Endothelial cell of umbilical vein (primary cell): Measurements from ENCODE around the gene SLC6A6. TPM values are rescaled to one million over a fixed set of nuclear protein-coding genes. Genes with fewer than 3 reads are reported as not detected.

Experiments
- BruUV-seq: library from RNA; stranded (reverse); fragments of 400-500 nt; replicated peaks from 2 replicates; lab custom pipeline; 2021; lab: Mats Ljungman, UMichigan
- CTCF ChIA-PET: fragments of 300-600, 350-600 bp; sonication (Branson Sonifier 250); formaldehyde crosslinking; loops from one replicate; lab custom pipeline; 2021; ENCODE audit warnings: antibody characterized with exemption, inconsistent platforms; lab: Charles Lee
- POLR2A ChIA-PET: fragments of 300-600, 350-600 bp; sonication (Branson Sonifier 250); formaldehyde crosslinking; loops from one replicate; lab custom pipeline; 2021; ENCODE audit warnings: antibody characterized with exemption, inconsistent platforms; lab: Charles Lee
- DNase-seq: peaks from one replicate; pipeline ENCODE4 v3.0.0-alpha.2; 2011; ENCODE audit warnings: low read depth, low spot score
- FAIRE-seq: peaks from 2 replicates; lab custom pipeline; 2011; peaks lifted over from hg19 to GRCh38; lab: Jason Lieb, UNC
- H2AFZ ChIP-seq: 2 replicates; pipeline ENCODE4 v1.6.0; 2012; ENCODE audit warnings: low read depth, low read length, control low read depth, inconsistent platforms
- H3K27ac ChIP-seq: 2 replicates; pipeline ENCODE4 v1.5.1; 2011; ENCODE audit warnings: low read depth, mild to moderate bottlenecking, control low read depth, low read length, moderate library complexity; ENCODE audit not compliant: insufficient read depth
- H3K27me3 ChIP-seq, 2 experiments: 2 replicates each; pipeline versions ENCODE4 v1.6.0 to v1.6.1; 2011; ENCODE audit warnings: low read length in 2 of 2, mixed read lengths in 1 of 2; ENCODE audit not compliant: control insufficient read depth in 2 of 2, insufficient read depth in 2 of 2
- H3K36me3 ChIP-seq, 2 experiments: 2 replicates in 1 of 2; 3 replicates in 1 of 2; pipeline ENCODE4 v1.5.1; 2011; ENCODE audit warnings: low read length in 2 of 2, mild to moderate bottlenecking in 1 of 2, moderate library complexity in 1 of 2; ENCODE audit not compliant: control insufficient read depth in 2 of 2, insufficient read depth in 2 of 2; ENCODE audit errors: extremely low read depth in 1 of 2
- H3K4me1 ChIP-seq: 3 replicates; pipeline ENCODE4 v1.5.1; 2011; ENCODE audit warnings: mild to moderate bottlenecking, low read length; ENCODE audit not compliant: control insufficient read depth, insufficient read depth; ENCODE audit errors: extremely low read depth
- H3K4me2 ChIP-seq: 2 replicates; pipeline ENCODE4 v1.6.1; 2011; ENCODE audit warnings: low read length, control low read depth, mixed read lengths; ENCODE audit not compliant: insufficient read depth
- H3K4me3 ChIP-seq, 3 experiments: fragments of 200-600 bp in 1 of 3; sonication (generic), shearing (Covaris generic) in 1 of 3; replicated peaks in 1 of 3; 2 replicates each; pipeline ENCODE4 v1.5.1; 2011 to 2016; ENCODE audit warnings: control low read depth in 3 of 3, low read length in 3 of 3, mild to moderate bottlenecking in 2 of 3, inconsistent platforms in 1 of 3, low read depth in 1 of 3, moderate library complexity in 1 of 3; ENCODE audit not compliant: insufficient read depth in 1 of 3
- H3K79me2 ChIP-seq: 2 replicates; pipeline ENCODE4 v1.6.0; 2012; ENCODE audit warnings: low read length, inconsistent platforms; ENCODE audit not compliant: control insufficient read depth, insufficient read depth
- H3K9ac ChIP-seq: replicated peaks from 2 replicates; pipeline ENCODE3; 2011; ENCODE audit warnings: low read length, control low read depth; ENCODE audit not compliant: insufficient read depth; ENCODE audit errors: extremely low read depth
- H3K9me1 ChIP-seq: replicated peaks from 3 replicates; pipeline ENCODE4 v1.6.0; 2011; ENCODE audit warnings: mild to moderate bottlenecking, low read length; ENCODE audit not compliant: control insufficient read depth, insufficient read depth; ENCODE audit errors: extremely low read depth
- H3K9me3 ChIP-seq: replicated peaks from 2 replicates; pipeline ENCODE4 v1.5.1; 2012; ENCODE audit warnings: low read length, inconsistent platforms; ENCODE audit not compliant: control insufficient read depth, insufficient read depth
- H4K20me1 ChIP-seq: replicated peaks from 2 replicates; pipeline ENCODE3; 2011; ENCODE audit warnings: mild to moderate bottlenecking, low read length; ENCODE audit not compliant: control insufficient read depth, insufficient read depth; ENCODE audit errors: extremely low read depth
- CTCF ChIP-seq, 2 donors: IDR thresholded peaks; 1 replicate in 1 of 2; 2 replicates in 1 of 2; pipeline ENCODE4 v1.5.1; 2011; ENCODE audit warnings: low read length in 2 of 2, mild to moderate bottlenecking in 2 of 2, moderate library complexity in 2 of 2, control low read depth in 1 of 2, inconsistent platforms in 1 of 2, low read depth in 1 of 2; ENCODE audit not compliant: insufficient read depth in 1 of 2; ENCODE audit errors: extremely low read depth in 1 of 2
- EZH2 ChIP-seq: IDR thresholded peaks from 2 replicates; pipeline ENCODE4 v1.6.1; 2012; ENCODE audit warnings: borderline replicate concordance, low read depth, mild to moderate bottlenecking, moderate library complexity, low read length, inconsistent platforms; ENCODE audit not compliant: severe bottlenecking
- FOS ChIP-seq: IDR thresholded peaks from 2 replicates; pipeline ENCODE4 v1.6.1; 2011; ENCODE audit warnings: mild to moderate bottlenecking, low read length, moderate library complexity, borderline replicate concordance; ENCODE audit not compliant: insufficient read depth
- GATA2 ChIP-seq: IDR thresholded peaks from 2 replicates; pipeline ENCODE4 v1.7.0; 2011; ENCODE audit warnings: low read depth, mild to moderate bottlenecking, moderate library complexity, mixed read lengths, low read length; ENCODE audit not compliant: insufficient read length, insufficient read depth
- JUN ChIP-seq: IDR thresholded peaks from 2 replicates; pipeline ENCODE4 v1.6.1; 2011; ENCODE audit warnings: borderline replicate concordance, low read depth; ENCODE audit not compliant: insufficient read length, insufficient read depth
- MAX ChIP-seq: IDR thresholded peaks from 2 replicates; pipeline ENCODE4 v1.6.1; 2011; ENCODE audit not compliant: insufficient read depth, insufficient read length
- MYC ChIP-seq: IDR thresholded peaks from one replicate; pipeline ENCODE4 v1.6.1; 2011; ENCODE audit warnings: mild to moderate bottlenecking, low read depth, low read length
- POLR2A ChIP-seq: IDR thresholded peaks from 2 replicates; pipeline ENCODE4 v1.6.1; 2012; ENCODE audit warnings: low read depth, mild to moderate bottlenecking, control low read depth, low read length
- POLR2AphosphoS5 ChIP-seq: IDR thresholded peaks from 2 replicates; pipeline ENCODE4 v1.6.1; 2012; ENCODE audit warnings: low read depth, mild to moderate bottlenecking, control low read depth, low read length, moderate library complexity; ENCODE audit not compliant: insufficient read depth
- dilution Hi-C: fragments of 300-500 bp; cut with MboI; formaldehyde crosslinking; loops from one replicate; pipeline ENCODE4 v1.15.0; 2019; ENCODE audit warnings: low sequenced_read_pairs; ENCODE audit not compliant: extremely low pct_ligation_motif_present
- intact Hi-C: fragments of 100-400 bp; cut with micrococcal nuclease; formaldehyde crosslinking; loops from one replicate; pipeline ENCODE4 v1.10.0; 2022
- polyA plus RNA-seq, 4 experiments: library from polyadenylated mRNA; depleted of rRNA in 3 of 4; stranded (reverse) in 3 of 4; unstranded in 1 of 4; fragments of >200 nt; gene quantifications; 2 replicates each; pipeline versions ENCODE4 v1.2.1 to v1.2.3, GENCODE V29; 2011 to 2012; ENCODE audit warnings: missing spikeins in 1 of 4
- total RNA-seq: library from RNA; stranded (reverse); gene quantifications from 2 replicates; pipeline ENCODE4 v1.2.3, GENCODE V29; 2021

The SLC6A6 gene
- total and polyA plus RNA-seq, 2 donors (not counting 3 experiments of a cell fraction or from before 2014, with no cell fraction given): 25.7 to 38.0 TPM

- intact Hi-C loops (no loop called here), dilution Hi-C loops (no loop called here)
- Histone ChIP-seq H2AFZ (no peak overlapping the region), H3K79me2 (no peaks in the 10 kb centered on the region), H3K4me1 (no peaks in the 10 kb centered on the region), H4K20me1 (no peaks in the 10 kb centered on the region), H3K9me3 (no peaks in the 10 kb centered on the region), H3K4me3 (no peak overlapping the region), H3K27ac (no peak overlapping the region), H3K9ac (no peak overlapping the region), H3K27me3 (peaks cover 0 to 4% of the 10 kb centered on the region in 2 experiments), H3K9me1 (no peaks in the 10 kb centered on the region), H3K4me2 (no peak overlapping the region), H3K36me3 (no peaks in the 10 kb centered on the region)
- TF ChIP-seq POLR2AphosphoS5: no peak
- TF ChIP-seq MYC: no peak
- no peak for TF ChIP-seq EZH2
- TF ChIP-seq GATA2: no peak
- TF ChIP-seq CTCF (IDR thresholded peaks at IDR 0.05; ENCODE audit: extremely low read depth in 1 of 2, insufficient read depth in 1 of 2, low read depth in 1 of 2, low read length in 2 of 2): no peak
- TF ChIP-seq MAX: no peak
- TF ChIP-seq FOS: no peak
- no peak for TF ChIP-seq POLR2A
- no peak for TF ChIP-seq JUN
- CTCF ChIA-PET: interaction anchor here (1.3 to 1.5 kb wide), 3 partner anchors 24 to 637 kb away, joined by 3 to 5 read pairs (median 4); no protein-coding TSS in a partner anchor
- POLR2A ChIA-PET: no interaction called here
- no TSS peak for BruUV-seq
- no peak for DNase-seq
- FAIRE-seq: no peak
Observed at GRCh38 chr3:14533457-14533958, 131.1 kb downstream of the SLC6A6 start.
